ENCODE data around the gene IGSF21. TPM values are rescaled to one million over a fixed set of nuclear protein-coding genes. Genes with fewer than 3 reads are reported as not detected.

The IGSF21 gene
- total RNA-seq, 1 donor from 2014 or later, result not detected

- Histone ChIP-seq H3K36me3 (ENCODE audit: control insufficient read depth, insufficient read depth, low read length) (no peaks in the 10 kb centered on the region), H3K27me3 (ENCODE audit: control insufficient read depth, insufficient read depth, low read length) (no peaks in the 10 kb centered on the region), H3K4me3 (ENCODE audit: low read depth, low read length) (no peak overlapping the region)
- no peak for DNase-seq (ENCODE audit: low read depth)
- no peak for TF ChIP-seq CTCF (IDR thresholded peaks at IDR 0.05; ENCODE audit: insufficient read depth, low read length, severe bottlenecking)
- FAIRE-seq, result no peak
These were observed 176.2 kb downstream of the IGSF21 start for GRCh38 chr1:18283601-18284385.

GRCh38 chr1:18284805-18285537, 177.4 kb downstream of the IGSF21 start:
- Histone ChIP-seq H3K27me3 (ENCODE audit: control insufficient read depth, insufficient read depth, low read length) (no peaks in the 10 kb centered on the region), H3K4me3 (ENCODE audit: low read depth, low read length) (no peak overlapping the region), H3K36me3 (ENCODE audit: control insufficient read depth, insufficient read depth, low read length) (no peaks in the 10 kb centered on the region)
- FAIRE-seq (no peak), DNase-seq (ENCODE audit: low read depth) (no peak)
- TF ChIP-seq CTCF (IDR thresholded peaks at IDR 0.05; ENCODE audit: insufficient read depth, low read length, severe bottlenecking), result no peak

- H3K27me3 ChIP-seq (ENCODE audit: control insufficient read depth, insufficient read depth, low read length), result no peaks in the 10 kb centered on the region
- TF ChIP-seq CTCF (IDR thresholded peaks at IDR 0.05; ENCODE audit: insufficient read depth, low read length, severe bottlenecking), result no peak
- DNase-seq (ENCODE audit: low read depth), result no peak
- no peak overlapping the region for H3K4me3 ChIP-seq (ENCODE audit: low read depth, low read length)
- no peak for FAIRE-seq
- no peaks in the 10 kb centered on the region for H3K36me3 ChIP-seq (ENCODE audit: control insufficient read depth, insufficient read depth, low read length)
These were observed 177.9 kb downstream of the IGSF21 start for GRCh38 chr1:18285538-18285924.

GRCh38 chr1:18288722-18289121, 181.1 kb downstream of the IGSF21 start:
- FAIRE-seq (no peak), DNase-seq (ENCODE audit: low read depth) (no peak)
- no peak for TF ChIP-seq CTCF (IDR thresholded peaks at IDR 0.05; ENCODE audit: insufficient read depth, low read length, severe bottlenecking)
- Histone ChIP-seq H3K4me3 (ENCODE audit: low read depth, low read length) (no peak overlapping the region), H3K27me3 (ENCODE audit: control insufficient read depth, insufficient read depth, low read length) (no peaks in the 10 kb centered on the region), H3K36me3 (ENCODE audit: control insufficient read depth, insufficient read depth, low read length) (no peaks in the 10 kb centered on the region)

GRCh38 chr1:18289597-18289996, 182.0 kb downstream of the IGSF21 start:
- TF ChIP-seq CTCF (IDR thresholded peaks at IDR 0.05; ENCODE audit: insufficient read depth, low read length, severe bottlenecking), result no peak
- FAIRE-seq (no peak), DNase-seq (ENCODE audit: low read depth) (no peak)
- Histone ChIP-seq H3K27me3 (ENCODE audit: control insufficient read depth, insufficient read depth, low read length) (no peaks in the 10 kb centered on the region), H3K4me3 (ENCODE audit: low read depth, low read length) (no peak overlapping the region), H3K36me3 (ENCODE audit: control insufficient read depth, insufficient read depth, low read length) (no peaks in the 10 kb centered on the region)
